Measurements from ENCODE around the gene CLTCL1.

Gene CLTCL1

DNA sequence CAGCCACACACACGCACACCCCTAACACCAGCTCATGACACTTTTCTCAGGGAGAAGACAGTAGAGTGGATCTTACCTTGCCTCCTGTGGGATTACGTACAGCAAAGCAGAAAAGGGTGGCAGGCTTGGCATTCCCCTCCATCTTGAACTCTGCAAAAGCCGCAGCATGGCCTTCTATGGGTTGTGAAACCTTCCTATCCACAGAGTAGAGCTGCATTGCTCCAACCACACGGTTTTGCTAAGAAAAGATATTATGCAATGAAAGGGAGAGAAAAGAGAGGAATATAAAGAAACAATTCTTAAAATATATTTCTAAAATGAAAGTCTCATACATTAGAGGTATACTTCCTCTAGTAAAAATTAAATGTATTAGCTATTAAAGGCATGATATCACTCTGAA, 48.8 kb downstream of the CLTCL1 start:
- no peak for DNase-seq

- no peak for DNase-seq
Observed at GRCh38 chr22:19241593-19241906, 50.0 kb downstream of the CLTCL1 start.

- DNase-seq, result no peak
Observed at GRCh38 chr22:19240813-19241592, 50.5 kb downstream of the CLTCL1 start.

DNA sequence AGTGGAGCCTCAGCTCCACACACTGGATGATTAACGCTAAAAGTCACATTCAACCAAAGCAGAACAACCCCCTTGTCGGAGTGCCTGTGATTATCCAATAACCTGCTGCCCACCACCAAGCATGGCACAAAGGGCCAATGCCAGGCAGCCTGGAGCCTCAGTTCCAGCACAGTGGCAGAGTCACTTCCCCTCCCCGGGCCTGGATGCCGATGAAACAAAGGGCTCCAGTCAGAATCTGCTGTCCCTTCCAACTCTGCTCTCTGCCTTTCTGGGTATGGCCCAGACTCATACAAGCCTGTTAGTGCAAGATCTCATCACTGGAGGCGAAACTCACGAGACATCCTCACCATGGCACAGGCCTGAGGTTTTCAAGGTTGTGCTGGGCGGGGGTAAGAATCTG, 52.1 kb downstream of the CLTCL1 start:
- no peak for DNase-seq

GRCh38 chr22:19238900-19239299, 52.6 kb downstream of the CLTCL1 start:
- DNase-seq, result no peak

DNA sequence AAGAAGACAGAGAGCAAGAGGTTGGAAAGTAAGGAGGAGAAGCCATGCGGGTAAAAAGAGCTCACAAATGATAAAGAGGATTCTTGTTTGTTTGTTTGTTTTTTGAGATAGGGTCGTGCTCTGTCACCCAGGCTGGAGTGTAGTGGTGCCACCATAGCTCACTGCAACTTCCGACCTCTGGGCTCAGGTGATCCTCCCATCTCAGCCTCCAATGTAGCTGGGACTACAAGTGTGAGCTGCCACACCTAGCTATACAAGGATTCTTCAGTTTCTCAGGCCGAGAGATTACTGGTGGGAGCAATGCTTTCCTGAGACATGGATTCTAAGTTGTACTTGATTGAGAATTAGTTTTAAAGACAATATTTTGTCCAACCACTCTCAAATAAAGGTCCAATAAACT, 55.6 kb downstream of the CLTCL1 start:
- DNase-seq, result no peak

DNA sequence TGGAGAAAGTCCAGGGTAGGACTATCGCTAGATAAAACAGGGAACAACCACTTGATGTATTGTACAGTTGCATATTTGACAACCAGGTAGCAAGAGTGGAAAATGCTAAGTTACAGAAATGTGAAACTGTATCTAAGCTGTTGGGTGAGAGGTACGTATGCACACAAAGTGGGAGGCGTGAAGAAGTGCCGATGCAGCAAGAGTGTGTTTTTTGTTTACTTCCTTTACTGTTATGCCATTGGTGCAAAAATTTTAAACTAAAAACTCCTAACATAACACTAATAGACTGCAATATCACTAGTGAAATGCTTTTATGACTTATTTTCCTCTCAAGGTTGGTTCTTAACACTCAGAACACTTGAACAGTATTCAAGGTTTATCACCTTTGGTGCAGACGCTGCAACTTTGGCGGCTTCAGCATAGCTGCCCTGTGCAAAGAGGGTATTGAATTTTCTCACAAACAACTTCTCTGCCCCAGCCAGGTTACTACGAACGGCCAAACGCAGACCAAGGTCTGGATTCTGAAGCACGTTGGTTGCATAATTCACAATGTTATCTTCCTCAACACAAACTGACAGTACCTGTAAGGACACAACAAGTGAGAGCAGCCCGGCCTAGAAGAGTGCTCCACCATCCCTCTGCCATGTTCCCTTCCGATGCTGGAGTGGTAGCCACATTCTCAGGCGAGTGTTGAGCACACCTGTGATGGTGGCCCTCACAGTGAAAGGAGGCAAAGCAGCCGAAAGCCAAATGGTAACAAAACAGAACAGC, 57.2 kb downstream of the CLTCL1 start:
- DNase-seq, result no peak

DNA sequence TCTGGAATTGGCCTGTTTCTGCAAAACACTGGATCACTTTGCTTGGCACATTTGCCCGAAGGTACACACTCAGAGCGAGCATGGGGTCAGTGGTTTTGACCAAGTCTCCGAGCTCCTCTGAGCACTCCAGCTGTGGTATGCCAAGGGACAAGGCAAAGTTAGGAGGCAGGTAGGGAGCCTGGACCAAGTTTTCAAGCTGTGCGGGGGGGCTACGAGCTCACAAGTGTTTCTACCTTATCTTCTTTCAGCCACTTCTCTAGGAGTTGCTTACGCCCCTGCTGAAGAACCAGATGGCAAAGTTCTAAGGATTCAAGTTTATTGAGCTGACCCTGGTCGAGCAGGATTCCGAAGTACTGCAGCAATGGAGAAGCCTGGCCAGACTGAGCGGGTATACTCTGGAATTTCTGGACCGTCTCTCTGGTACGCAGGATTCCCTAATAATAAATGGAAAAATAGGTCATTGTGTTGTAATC, 58.3 kb downstream of the CLTCL1 start:
- no peak for DNase-seq

GRCh38 chr22:19232623-19233022, 58.9 kb downstream of the CLTCL1 start:
- DNase-seq, result no peak

- DNase-seq, result no peak
Observed at GRCh38 chr22:19231986-19232385, 59.5 kb downstream of the CLTCL1 start.

- DNase-seq, result no peak
Observed at GRCh38 chr22:19229600-19229999, 61.9 kb downstream of the CLTCL1 start.

- DNase-seq, result no peak
Observed at GRCh38 chr22:19228179-19228578, 63.3 kb downstream of the CLTCL1 start.

- no peak for DNase-seq
Observed at GRCh38 chr22:19226428-19226827, 65.1 kb downstream of the CLTCL1 start.

- no peak for DNase-seq
Observed at GRCh38 chr22:19225560-19225959, 66.0 kb downstream of the CLTCL1 start.

- DNase-seq, result no peak
Observed at GRCh38 chr22:19224985-19225384, 66.5 kb downstream of the CLTCL1 start.

DNA sequence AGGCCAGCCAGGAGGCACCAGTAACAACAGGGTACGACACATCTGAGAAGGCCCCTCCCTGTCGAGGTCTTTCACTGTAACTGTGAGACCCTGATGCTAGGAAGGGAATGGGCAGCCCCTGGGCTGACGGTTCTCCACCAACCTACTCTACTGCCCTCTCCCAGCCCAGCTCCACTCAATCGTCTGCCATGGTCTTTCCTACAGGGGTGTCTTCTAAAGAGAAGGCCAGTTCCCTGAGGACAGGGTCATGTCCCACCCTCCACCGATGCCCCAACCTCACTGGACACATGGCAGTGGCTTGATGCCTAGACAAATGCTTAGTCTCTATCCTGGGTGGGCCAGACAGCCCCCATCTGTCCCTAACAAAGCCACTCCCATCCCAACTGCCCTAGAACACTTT, 67.0 kb downstream of the CLTCL1 start:
- DNase-seq, result no peak

DNA sequence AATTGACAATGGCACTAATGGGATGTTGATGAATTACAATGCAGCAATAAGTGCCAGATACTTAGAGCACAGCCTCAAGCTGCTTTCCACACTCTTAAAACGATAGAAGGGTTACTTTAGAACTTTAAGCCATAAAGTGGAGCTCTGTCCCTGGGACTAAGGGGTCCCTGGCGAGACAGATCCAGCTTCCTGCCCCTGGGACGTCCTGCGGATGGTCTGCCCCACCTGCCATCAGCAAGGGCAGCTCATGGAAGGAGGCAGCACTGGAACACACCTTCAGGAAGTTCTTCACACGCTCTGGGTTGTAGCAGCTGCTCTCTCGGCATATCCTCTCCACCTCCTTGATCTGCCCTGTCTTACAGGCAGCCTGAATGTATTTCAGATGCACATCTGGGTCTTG, 67.9 kb downstream of the CLTCL1 start:
- DNase-seq, result no peak

DNA sequence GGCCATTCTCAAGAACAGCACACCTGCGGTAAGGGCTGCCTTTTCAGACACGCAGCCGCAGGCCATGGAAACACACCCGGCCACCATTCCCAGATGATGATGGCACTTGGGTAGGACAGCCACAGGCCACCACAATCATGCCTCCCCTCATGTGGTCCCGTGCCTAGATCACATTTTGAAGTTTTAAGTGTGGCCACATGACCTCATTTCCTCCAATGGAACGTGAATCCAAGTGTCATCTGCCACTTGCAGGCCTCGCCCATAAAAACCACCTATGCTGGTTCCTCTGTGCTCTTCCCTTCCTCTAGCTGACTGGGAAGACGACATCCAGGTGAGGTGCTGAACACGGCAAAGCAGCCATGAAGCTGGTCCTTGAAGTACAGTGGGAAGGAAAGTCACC, 68.4 kb downstream of the CLTCL1 start:
- no peak for DNase-seq

DNA sequence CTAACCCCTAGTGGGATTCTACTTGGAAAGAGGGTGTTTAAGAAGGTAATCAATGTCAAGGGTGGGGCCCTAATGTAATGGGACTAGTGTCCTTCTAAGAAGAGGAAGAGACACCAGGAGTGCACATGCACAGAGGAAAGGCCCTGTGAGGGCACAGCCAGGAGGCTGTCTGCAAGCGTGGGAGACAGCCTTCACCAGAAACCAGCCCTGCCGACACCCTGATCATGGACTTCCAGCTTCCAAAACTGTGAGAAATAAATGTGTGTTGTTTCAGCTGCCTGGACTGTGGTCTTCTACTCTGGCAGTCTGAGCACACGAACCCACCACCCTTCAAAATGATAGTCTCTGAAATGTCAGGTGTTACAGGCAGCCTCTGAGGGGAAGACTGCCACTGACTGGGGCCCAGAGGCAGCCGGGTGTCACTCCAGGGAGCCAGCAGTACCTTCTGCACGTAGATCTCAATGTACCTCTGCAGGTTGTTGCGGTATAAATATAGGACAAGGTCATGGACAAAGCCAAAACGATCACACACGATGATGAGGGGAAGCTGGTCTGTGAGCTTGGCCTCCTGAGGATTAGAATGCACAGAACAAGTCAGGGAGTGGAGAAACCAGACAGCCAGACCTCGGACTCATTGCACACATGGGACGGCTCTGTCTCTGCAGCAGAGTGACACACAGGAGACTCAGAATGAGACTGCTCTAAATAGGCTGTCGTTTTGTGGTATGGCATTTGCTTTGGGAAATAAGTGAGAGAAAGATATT, 69.1 kb downstream of the CLTCL1 start:
- DNase-seq, result no peak

DNA sequence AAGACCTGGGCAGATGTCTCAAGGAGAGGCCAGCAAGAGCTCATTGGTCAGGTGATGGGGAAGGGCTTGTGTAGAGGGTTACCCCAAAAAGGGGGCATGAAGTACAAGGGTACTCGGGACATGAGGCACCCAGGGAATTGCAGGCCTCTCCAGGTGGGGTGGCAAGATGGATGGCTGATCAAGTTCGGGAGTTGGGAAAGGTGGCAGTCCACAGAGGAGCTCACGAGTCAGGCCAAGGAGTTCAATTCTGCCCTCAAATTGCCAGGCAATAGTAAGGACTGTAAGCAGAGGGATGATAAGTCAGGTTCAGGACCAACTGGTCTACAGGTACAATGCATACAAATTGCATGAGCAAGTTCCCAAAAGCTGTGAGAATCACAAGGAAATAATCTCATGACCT, 70.7 kb downstream of the CLTCL1 start:
- DNase-seq, result no peak

GRCh38 chr22:19218541-19219233, 72.8 kb downstream of the CLTCL1 start:
- DNase-seq, result no peak

GRCh38 chr22:19216579-19216978, 74.9 kb downstream of the CLTCL1 start:
- DNase-seq, result no peak

DNA sequence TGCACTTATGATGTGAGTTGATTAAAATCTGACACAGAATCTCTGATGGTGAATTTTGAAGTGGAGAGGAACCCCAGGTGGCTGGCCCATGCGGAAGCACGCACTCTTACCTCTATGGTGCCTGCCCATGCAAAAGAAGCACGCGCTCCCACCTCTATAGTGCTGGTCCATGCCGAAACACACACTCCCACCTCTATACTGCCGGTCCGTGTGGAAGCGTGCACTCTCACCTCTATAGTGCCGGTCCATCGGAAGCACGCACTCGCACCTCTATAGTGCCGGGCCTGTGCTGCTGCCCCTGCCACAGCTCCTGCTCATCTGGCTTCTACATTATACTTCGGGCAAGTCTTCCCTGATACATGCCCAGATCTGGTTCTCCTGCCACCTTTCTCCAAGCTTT, 76.2 kb downstream of the CLTCL1 start:
- no peak for DNase-seq
